Measurements from ENCODE around the gene CDH8.

- TF ChIP-seq, protein P1, sequence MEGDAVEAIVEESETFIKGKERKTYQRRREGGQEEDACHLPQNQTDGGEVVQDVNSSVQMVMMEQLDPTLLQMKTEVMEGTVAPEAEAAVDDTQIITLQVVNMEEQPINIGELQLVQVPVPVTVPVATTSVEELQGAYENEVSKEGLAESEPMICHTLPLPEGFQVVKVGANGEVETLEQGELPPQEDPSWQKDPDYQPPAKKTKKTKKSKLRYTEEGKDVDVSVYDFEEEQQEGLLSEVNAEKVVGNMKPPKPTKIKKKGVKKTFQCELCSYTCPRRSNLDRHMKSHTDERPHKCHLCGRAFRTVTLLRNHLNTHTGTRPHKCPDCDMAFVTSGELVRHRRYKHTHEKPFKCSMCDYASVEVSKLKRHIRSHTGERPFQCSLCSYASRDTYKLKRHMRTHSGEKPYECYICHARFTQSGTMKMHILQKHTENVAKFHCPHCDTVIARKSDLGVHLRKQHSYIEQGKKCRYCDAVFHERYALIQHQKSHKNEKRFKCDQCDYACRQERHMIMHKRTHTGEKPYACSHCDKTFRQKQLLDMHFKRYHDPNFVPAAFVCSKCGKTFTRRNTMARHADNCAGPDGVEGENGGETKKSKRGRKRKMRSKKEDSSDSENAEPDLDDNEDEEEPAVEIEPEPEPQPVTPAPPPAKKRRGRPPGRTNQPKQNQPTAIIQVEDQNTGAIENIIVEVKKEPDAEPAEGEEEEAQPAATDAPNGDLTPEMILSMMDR (IDR thresholded peaks at IDR 0.05): no peak
- no peak for TF ChIP-seq POLR2A (IDR thresholded peaks at IDR 0.05)
Measured at GRCh38 chr16:61946019-61946418, 90.2 kb downstream of the CDH8 start.
